Fibroblast of lung (primary cell): Measurements from ENCODE around the gene PAFAH1B2.

Experiments used
- EZH2 ChIP-seq: IDR thresholded peaks from 2 replicates; pipeline ENCODE4 v1.5.1; 2012; ENCODE audit warnings: low read length, control low read depth, mild to moderate bottlenecking; ENCODE audit errors: missing control alignments
- TF ChIP-seq, protein P1 (sequence below), 2 donors: IDR thresholded peaks in 1 of 2; conservative IDR thresholded peaks in 1 of 2; 1 replicate in 1 of 2; 2 replicates in 1 of 2; pipeline ENCODE4 v1.5.1; 2011 to 2012; ENCODE audit warnings: low read length in 2 of 2, control low read depth in 1 of 2, inconsistent platforms in 1 of 2, low read depth in 1 of 2, mild to moderate bottlenecking in 1 of 2

DNA sequence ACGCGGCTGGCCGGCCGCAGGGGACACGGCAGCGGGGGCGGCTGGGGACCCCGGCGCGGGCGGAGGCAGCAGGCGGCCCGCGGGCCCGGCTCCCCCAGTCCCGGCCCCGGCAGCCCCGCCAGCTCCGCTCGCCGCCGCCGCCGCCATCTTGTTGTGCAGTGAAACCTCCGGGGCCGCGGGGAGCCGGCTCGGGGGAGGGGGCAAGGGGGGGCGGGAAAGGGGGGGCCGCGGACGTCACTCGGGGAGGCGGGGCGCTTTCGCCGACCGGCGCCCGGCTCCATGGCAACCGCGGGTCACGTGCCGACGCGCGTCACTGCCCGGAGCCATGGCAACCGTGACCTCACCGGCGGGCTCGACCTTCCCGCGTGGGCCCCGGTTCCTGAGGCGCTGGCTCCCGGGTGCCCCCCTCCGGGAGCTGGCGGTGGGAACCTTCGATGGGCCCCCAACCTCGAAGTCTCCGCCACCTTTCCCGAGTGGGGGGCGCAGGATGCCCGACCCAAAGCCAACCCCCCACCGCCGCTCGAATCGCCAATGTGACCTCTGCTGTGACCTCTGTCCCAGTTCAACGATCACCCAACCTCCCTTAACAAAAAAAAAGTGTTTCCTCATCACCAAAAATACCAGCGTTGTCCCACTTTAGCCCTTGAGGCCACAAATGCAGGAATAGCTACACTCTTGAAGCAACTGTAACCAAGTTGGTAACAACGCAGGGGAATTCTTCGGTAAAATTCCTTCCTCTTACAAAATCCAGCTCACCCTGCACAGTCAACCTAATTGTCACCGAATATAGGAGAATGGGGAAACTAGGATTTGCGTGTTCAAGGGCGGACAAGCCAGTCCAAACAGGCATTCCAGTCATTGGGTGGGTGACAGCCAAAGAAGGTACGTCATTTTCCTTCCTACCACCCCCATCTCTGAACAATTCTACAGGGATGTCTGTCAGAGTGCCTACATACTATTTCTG is 45.5 kb upstream of the PAFAH1B2 start, which contains the start of gene SIK3:
- TF ChIP-seq, protein P1, sequence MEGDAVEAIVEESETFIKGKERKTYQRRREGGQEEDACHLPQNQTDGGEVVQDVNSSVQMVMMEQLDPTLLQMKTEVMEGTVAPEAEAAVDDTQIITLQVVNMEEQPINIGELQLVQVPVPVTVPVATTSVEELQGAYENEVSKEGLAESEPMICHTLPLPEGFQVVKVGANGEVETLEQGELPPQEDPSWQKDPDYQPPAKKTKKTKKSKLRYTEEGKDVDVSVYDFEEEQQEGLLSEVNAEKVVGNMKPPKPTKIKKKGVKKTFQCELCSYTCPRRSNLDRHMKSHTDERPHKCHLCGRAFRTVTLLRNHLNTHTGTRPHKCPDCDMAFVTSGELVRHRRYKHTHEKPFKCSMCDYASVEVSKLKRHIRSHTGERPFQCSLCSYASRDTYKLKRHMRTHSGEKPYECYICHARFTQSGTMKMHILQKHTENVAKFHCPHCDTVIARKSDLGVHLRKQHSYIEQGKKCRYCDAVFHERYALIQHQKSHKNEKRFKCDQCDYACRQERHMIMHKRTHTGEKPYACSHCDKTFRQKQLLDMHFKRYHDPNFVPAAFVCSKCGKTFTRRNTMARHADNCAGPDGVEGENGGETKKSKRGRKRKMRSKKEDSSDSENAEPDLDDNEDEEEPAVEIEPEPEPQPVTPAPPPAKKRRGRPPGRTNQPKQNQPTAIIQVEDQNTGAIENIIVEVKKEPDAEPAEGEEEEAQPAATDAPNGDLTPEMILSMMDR (conservative IDR thresholded peaks at IDR 0.05 in 1 of 2, IDR thresholded peaks at IDR 0.05 in 1 of 2; ENCODE audit: low read depth in 1 of 2, low read length in 2 of 2) = peak; percentile 27 to 55
- TF ChIP-seq EZH2 = no peak
